Hepatocyte (in vitro differentiated cells): ENCODE results near the gene PRDM12. TPM values are rescaled to one million over a fixed set of nuclear protein-coding genes. Genes with fewer than 3 reads are reported as not detected.

Experiments
- DNase-seq: peaks from one replicate; pipeline ENCODE4 v3.0.0-alpha.2; 2016; ENCODE audit warnings: low spot score
- H2AFZ ChIP-seq: fragments of 200-600 bp; sonication (generic); 2 replicates; pipeline ENCODE4 v1.6.0; 2016; ENCODE audit warnings: antibody characterized with exemption, mild to moderate bottlenecking
- H3K27ac ChIP-seq: fragments of 200-600 bp; sonication (generic); 2 replicates; pipeline ENCODE4 v1.5.1; 2016; ENCODE audit warnings: mild to moderate bottlenecking
- H3K27me3 ChIP-seq: fragments of 200-600 bp; sonication (generic); 2 replicates; pipeline ENCODE4 v1.6.1; 2016
- H3K36me3 ChIP-seq: fragments of 200-600 bp; sonication (generic); replicated peaks from 2 replicates; pipeline ENCODE4 v1.5.1; 2016; ENCODE audit warnings: low read depth; ENCODE audit not compliant: insufficient read depth
- H3K4me1 ChIP-seq: fragments of 200-600 bp; sonication (generic); 2 replicates; pipeline ENCODE4 v1.5.1; 2016; ENCODE audit warnings: mild to moderate bottlenecking, moderate library complexity; ENCODE audit not compliant: insufficient read depth
- H3K4me2 ChIP-seq: fragments of 200-600 bp; sonication (generic); 2 replicates; pipeline ENCODE4 v1.6.0; 2016
- H3K4me3 ChIP-seq: fragments of 200-600 bp; sonication (generic); 2 replicates; pipeline ENCODE4 v1.5.1; 2016; ENCODE audit warnings: mild to moderate bottlenecking
- H3K79me2 ChIP-seq: fragments of 200-600 bp; sonication (generic); 2 replicates; pipeline ENCODE4 v1.6.0; 2017; ENCODE audit warnings: mild to moderate bottlenecking
- H3K9me2 ChIP-seq: fragments of 200-600 bp; sonication (generic); replicated peaks from 2 replicates; pipeline ENCODE4 v1.6.0; 2017; ENCODE audit warnings: mild to moderate bottlenecking; ENCODE audit not compliant: insufficient read depth
- H3K9me3 ChIP-seq: fragments of 200-600 bp; sonication (generic); 2 replicates; pipeline ENCODE4 v1.5.1; 2016; ENCODE audit warnings: low read depth, mild to moderate bottlenecking
- H4K20me1 ChIP-seq: fragments of 200-600 bp; sonication (generic); 2 replicates; pipeline ENCODE4 v1.6.0; 2016; ENCODE audit warnings: mild to moderate bottlenecking; ENCODE audit not compliant: insufficient read depth, poor library complexity, severe bottlenecking
- EZH2 ChIP-seq: fragments of 200-600 bp; sonication (generic); IDR thresholded peaks from 2 replicates; pipeline ENCODE4 v1.6.1; 2016; ENCODE audit warnings: antibody characterized with exemption, mild to moderate bottlenecking, borderline replicate concordance
- EZH2phosphoT487 ChIP-seq: fragments of 200-600 bp; sonication (generic); IDR thresholded peaks from one replicate; pipeline ENCODE4 v1.6.1; 2018; ENCODE audit warnings: antibody characterized with exemption, mild to moderate bottlenecking, low read depth, moderate library complexity; ENCODE audit not compliant: unreplicated experiment, severe bottlenecking
- WGBS: methylation state at CpG from one replicate; pipeline ENCODE4 v1.1.6; 2016; ENCODE audit warnings: low lambda C conversion rate; ENCODE audit errors: missing lambda C conversion rate; 5-methylcytosine and 5-hydroxymethylcytosine counted together
- polyA plus RNA-seq: library from polyadenylated mRNA; unstranded; fragments of >200 nt; fragmentation: Nextera tagmentation; extraction: Ambion mirVana; gene quantifications from 2 replicates; pipeline ENCODE4 v1.2.1, GENCODE V29; 2016
- total RNA-seq: library from RNA; depleted of rRNA; stranded (reverse); fragments of >200 nt; gene quantifications from 2 replicates; pipeline ENCODE4 v1.2.3, GENCODE V29; 2014
- TF ChIP-seq, protein P1 (sequence below): fragments of 200-600 bp; sonication (generic); IDR thresholded peaks from 2 replicates; pipeline ENCODE4 v1.5.1; 2016; ENCODE audit warnings: antibody characterized with exemption, mild to moderate bottlenecking; ENCODE audit not compliant: poor library complexity

PRDM12 gene
- total and polyA plus RNA-seq, 2 experiments from 2014 or later, result not detected

DNA sequence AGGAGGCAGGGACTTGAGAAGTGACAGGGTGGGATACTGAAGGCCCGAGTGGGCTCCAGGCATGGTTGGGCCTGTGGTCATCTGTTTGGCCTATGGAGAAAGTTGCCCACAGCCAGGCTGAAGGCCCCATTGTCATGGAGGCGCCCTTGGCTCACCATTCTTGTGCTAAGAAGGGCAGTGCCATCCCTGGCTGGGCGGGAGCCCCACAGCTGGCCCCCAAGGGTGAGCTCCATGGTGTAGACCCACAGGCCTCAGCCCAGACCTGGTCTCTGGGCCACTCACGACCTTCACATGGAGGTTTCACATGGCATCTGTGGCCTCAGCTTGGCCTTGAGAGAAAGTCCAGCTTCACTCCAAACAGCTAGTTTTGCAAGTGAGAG is 34.3 kb upstream of the PRDM12 start:
- no peaks in the 10 kb centered on the region for H3K9me2 ChIP-seq
- DNase-seq, result no peak
- H3K4me3 ChIP-seq, result no peak overlapping the region
- TF ChIP-seq EZH2phosphoT487 (no peak), EZH2 (no peak)
- TF ChIP-seq, protein P1, sequence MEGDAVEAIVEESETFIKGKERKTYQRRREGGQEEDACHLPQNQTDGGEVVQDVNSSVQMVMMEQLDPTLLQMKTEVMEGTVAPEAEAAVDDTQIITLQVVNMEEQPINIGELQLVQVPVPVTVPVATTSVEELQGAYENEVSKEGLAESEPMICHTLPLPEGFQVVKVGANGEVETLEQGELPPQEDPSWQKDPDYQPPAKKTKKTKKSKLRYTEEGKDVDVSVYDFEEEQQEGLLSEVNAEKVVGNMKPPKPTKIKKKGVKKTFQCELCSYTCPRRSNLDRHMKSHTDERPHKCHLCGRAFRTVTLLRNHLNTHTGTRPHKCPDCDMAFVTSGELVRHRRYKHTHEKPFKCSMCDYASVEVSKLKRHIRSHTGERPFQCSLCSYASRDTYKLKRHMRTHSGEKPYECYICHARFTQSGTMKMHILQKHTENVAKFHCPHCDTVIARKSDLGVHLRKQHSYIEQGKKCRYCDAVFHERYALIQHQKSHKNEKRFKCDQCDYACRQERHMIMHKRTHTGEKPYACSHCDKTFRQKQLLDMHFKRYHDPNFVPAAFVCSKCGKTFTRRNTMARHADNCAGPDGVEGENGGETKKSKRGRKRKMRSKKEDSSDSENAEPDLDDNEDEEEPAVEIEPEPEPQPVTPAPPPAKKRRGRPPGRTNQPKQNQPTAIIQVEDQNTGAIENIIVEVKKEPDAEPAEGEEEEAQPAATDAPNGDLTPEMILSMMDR, result no peak
- no peaks in the 10 kb centered on the region for H3K9me3 ChIP-seq
- no peak overlapping the region for H2AFZ ChIP-seq
- H3K4me1 ChIP-seq, result no peaks in the 10 kb centered on the region
- no peak overlapping the region for H3K4me2 ChIP-seq
- no peak overlapping the region for H3K27ac ChIP-seq
- H4K20me1 ChIP-seq, result no peaks in the 10 kb centered on the region
- H3K27me3 ChIP-seq, result no peaks in the 10 kb centered on the region
- H3K36me3 ChIP-seq, result no peaks in the 10 kb centered on the region
- 98% methylated on average over 4 of the region's 4 CpGs for WGBS
- no peaks in the 10 kb centered on the region for H3K79me2 ChIP-seq

DNA sequence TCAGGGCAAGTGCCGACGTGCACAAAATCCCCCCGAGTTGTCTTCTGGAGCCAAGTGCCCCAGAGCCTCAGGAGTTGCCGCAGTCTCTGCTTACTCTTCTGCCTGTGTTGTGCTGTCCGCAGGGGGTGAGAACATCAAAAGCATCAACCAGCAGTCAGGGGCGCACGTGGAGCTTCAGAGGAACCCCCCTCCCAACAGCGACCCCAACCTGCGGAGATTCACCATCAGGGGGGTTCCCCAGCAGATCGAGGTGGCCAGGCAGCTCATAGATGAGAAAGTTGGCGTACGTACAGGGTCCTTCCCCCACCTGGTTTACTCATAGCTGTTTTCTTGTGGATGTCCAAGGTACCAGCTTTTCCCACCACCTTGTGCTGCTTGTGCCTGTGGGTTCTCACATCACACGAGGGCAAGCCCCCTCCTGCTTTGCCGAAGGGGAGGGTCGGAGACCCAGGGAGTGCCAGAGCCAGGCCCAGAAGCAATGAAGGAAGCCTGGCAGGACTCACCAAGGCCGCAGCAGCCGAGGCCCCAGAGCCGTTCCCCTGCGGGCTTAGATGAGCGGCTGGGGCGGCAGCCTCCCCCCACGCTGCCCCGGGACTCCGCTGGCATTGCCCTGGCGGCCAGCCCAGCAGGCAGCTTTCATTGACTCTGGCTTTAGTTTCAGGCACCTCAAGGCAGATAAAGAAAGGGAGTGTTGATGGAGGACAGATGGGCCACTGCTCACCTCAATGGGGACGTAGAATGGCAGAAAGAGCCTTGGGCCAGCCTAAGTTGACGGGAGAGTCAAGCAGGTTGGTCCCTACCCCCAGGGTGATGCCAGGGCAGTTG is 33.7 kb upstream of the PRDM12 start:
- Histone ChIP-seq H3K9me3 (no peaks in the 10 kb centered on the region), H3K4me1 (no peaks in the 10 kb centered on the region), H4K20me1 (no peaks in the 10 kb centered on the region), H3K79me2 (no peaks in the 10 kb centered on the region), H2AFZ (no peak overlapping the region), H3K4me2 (no peak overlapping the region), H3K27me3 (no peaks in the 10 kb centered on the region), H3K4me3 (no peak overlapping the region), H3K36me3 (no peaks in the 10 kb centered on the region), H3K9me2 (no peaks in the 10 kb centered on the region), H3K27ac (no peak overlapping the region)
- TF ChIP-seq, protein P1, result no peak
- TF ChIP-seq EZH2phosphoT487, result no peak
- TF ChIP-seq EZH2, result no peak
- WGBS, result 96% methylated on average over 27 of the region's 27 CpGs
- DNase-seq, result no peak

DNA sequence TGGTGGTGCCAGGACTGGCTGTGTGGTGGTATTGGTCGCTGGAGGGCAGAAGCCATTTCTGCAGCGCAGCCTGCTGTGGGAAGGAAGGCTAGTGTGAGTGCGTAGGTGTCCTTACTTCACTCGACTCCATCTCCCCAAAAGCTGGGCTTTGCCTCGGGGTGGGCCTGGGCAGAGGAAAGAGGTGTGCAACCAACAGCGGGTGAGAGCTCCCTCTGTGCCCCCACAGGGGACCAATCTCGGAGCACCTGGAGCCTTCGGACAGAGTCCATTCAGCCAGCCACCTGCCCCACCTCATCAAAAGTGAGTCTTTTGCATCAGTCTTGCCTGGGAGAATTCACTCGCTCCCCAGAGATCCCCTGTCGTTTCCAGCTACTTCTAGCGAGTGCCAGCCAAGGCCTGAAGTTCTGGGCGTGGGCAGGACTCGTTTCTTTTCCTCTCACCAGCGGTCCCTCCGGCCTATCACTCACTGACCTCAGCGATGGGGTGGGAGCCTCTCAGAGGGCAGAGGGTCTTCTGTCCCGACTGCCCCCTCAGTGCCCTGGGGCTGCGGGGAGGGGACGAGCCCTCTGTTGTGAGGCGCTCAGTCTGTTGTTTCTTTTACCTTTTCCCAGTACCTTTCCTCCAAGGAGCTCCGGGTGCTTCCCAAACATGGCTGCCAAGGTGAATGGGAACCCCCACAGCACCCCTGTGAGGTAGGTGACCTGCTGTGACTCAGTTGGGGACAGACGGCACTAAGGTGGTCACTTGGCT is 32.9 kb upstream of the PRDM12 start:
- Histone ChIP-seq H2AFZ (no peak overlapping the region), H3K4me3 (no peak overlapping the region), H3K27me3 (no peaks in the 10 kb centered on the region), H3K27ac (no peak overlapping the region), H3K9me3 (no peaks in the 10 kb centered on the region), H3K79me2 (no peaks in the 10 kb centered on the region), H3K4me1 (no peaks in the 10 kb centered on the region), H4K20me1 (no peaks in the 10 kb centered on the region), H3K36me3 (no peaks in the 10 kb centered on the region), H3K9me2 (no peaks in the 10 kb centered on the region), H3K4me2 (no peak overlapping the region)
- no peak for DNase-seq
- TF ChIP-seq, protein P1, result no peak
- TF ChIP-seq EZH2phosphoT487, result no peak
- no peak for TF ChIP-seq EZH2
- WGBS, result 96% methylated on average over 22 of the region's 22 CpGs
